RWPE2 (cell line): Measurements from ENCODE around the gene NOS2.
"Not testable (repeated sequence)": the region's sequence is repeated elsewhere in the genome, so short reads cannot be mapped to it uniquely, and the experiment has no call there.

Source experiments
- ATAC-seq: fragments of 200-7000 bp; cut with Tn5 transposase; 3 replicates; pipeline ENCODE4 v1.9.1; 2021; ENCODE audit warnings: low read depth
- DNase-seq: peaks from one replicate; pipeline ENCODE4 v3.0.0-alpha.2; 2020; ENCODE audit warnings: low spot score
- H3K27ac ChIP-seq: fragments of 450-650 bp; 2 replicates; pipeline ENCODE4 v1.5.1; 2017; ENCODE audit warnings: mild to moderate bottlenecking; ENCODE audit not compliant: poor library complexity, severe bottlenecking
- H3K27me3 ChIP-seq: fragments of 250-450 bp; sonication (Bioruptor Pico); 2 replicates; pipeline ENCODE4 v1.5.1; 2021; ENCODE audit warnings: mild to moderate bottlenecking, moderate library complexity; ENCODE audit not compliant: insufficient read depth, poor library complexity, severe bottlenecking
- H3K36me3 ChIP-seq: fragments of 250-450 bp; sonication (Bioruptor Pico); 2 replicates; pipeline ENCODE4 v1.5.1; 2020; ENCODE audit warnings: low read depth, mild to moderate bottlenecking, moderate library complexity
- H3K4me1 ChIP-seq: fragments of 250-450 bp; sonication (Bioruptor Pico); 2 replicates; pipeline ENCODE4 v1.5.1; 2021; ENCODE audit warnings: mild to moderate bottlenecking, moderate library complexity; ENCODE audit not compliant: insufficient read depth, poor library complexity, severe bottlenecking
- H3K4me3 ChIP-seq: fragments of 250-450 bp; sonication (Bioruptor Pico); 2 replicates; pipeline ENCODE4 v1.5.1; 2021; ENCODE audit warnings: mild to moderate bottlenecking, moderate library complexity; ENCODE audit not compliant: severe bottlenecking
- H3K9me3 ChIP-seq: fragments of 250-450 bp; sonication (Bioruptor Pico); 2 replicates; pipeline ENCODE4 v1.5.1; 2021; ENCODE audit warnings: mild to moderate bottlenecking, moderate library complexity; ENCODE audit not compliant: severe bottlenecking
- TF ChIP-seq, protein P1 (sequence below): fragments of 450-650 bp; IDR thresholded peaks from one replicate; pipeline ENCODE4 v1.5.1; 2017; ENCODE audit warnings: mild to moderate bottlenecking, moderate library complexity; ENCODE audit not compliant: poor library complexity, severe bottlenecking

Gene NOS2

DNA sequence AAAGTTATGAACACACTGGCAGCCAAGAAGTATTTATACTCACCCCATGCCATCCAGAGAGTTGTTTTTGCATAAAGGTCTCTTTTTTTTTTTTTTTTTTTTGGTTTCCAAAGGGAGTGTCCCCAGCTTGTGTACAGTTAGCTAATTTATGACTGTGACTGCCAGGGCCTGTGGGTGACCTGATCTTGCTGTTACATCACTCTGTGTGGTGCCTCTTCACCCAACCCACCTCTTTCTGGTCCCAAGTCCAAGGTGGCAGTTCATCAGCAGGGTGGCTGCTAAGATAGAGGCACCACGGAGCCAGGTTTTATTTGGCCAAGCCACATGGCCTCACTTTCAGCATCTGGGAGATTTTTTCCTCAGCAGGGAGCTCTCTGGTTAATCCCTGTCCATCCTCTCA is at the start of gene NOS2:
TSS of gene NOS2 (minus strand) at position 8 of the 400 bp plus-strand sequence. CDS start 1,720 bp downstream, outside the sequence.
- Histone ChIP-seq H3K27ac (no peak within 1 kb of the TSS), H3K4me1 (no peaks in the 10 kb centered on the region), H3K27me3 (no peaks in the 10 kb centered on the region), H3K4me3 (no peak within 1 kb of the TSS), H3K36me3 (no peaks in the 10 kb centered on the region), H3K9me3 (no peaks in the 10 kb centered on the region)
- no peak for DNase-seq
- TF ChIP-seq, protein P1, sequence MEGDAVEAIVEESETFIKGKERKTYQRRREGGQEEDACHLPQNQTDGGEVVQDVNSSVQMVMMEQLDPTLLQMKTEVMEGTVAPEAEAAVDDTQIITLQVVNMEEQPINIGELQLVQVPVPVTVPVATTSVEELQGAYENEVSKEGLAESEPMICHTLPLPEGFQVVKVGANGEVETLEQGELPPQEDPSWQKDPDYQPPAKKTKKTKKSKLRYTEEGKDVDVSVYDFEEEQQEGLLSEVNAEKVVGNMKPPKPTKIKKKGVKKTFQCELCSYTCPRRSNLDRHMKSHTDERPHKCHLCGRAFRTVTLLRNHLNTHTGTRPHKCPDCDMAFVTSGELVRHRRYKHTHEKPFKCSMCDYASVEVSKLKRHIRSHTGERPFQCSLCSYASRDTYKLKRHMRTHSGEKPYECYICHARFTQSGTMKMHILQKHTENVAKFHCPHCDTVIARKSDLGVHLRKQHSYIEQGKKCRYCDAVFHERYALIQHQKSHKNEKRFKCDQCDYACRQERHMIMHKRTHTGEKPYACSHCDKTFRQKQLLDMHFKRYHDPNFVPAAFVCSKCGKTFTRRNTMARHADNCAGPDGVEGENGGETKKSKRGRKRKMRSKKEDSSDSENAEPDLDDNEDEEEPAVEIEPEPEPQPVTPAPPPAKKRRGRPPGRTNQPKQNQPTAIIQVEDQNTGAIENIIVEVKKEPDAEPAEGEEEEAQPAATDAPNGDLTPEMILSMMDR, result no peak
- no peak for ATAC-seq

DNA sequence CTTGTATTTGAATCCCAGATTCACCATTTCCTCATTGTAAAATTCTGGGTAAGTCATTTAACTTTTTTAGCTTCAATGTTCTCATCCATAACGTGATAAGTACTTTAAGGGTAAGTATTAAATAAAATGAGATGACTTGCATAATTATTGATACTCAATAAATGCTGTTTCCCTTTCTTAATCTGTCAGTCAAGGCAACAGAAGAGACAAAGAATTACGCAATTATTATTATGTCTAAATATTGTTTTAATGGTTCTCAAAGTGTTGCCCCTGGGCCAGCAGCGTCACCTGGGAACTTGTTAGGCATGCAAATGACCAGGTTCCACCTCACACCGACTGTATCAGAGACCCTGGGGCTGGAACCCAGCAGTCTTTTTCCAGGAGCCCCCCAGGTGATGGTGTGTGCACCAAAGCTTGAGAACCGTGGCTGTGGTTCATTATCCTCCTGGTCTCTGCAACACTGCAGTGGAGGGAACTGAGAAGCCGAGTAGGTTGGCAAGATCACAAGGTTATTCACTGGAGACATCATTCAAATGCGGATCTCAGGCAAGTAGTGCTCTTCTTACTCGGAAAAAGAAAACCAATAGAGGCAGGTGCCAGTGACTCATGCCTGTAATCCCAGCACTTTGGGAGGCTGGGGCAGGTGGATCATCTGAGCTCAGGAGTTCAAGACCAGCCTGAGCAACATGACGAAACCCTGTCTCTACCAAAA is 49.3 kb upstream of the NOS2 start:
- H3K4me3 ChIP-seq, result no peak overlapping the region
- no peak for ATAC-seq
- no peaks in the 10 kb centered on the region for H3K4me1 ChIP-seq
- H3K36me3 ChIP-seq, result no peaks in the 10 kb centered on the region
- no peak for DNase-seq
- H3K9me3 ChIP-seq, result no peaks in the 10 kb centered on the region
- TF ChIP-seq, protein P1, result no peak
- peaks cover 5% of the 10 kb centered on the region for H3K27me3 ChIP-seq
- H3K27ac ChIP-seq, result no peak overlapping the region

DNA sequence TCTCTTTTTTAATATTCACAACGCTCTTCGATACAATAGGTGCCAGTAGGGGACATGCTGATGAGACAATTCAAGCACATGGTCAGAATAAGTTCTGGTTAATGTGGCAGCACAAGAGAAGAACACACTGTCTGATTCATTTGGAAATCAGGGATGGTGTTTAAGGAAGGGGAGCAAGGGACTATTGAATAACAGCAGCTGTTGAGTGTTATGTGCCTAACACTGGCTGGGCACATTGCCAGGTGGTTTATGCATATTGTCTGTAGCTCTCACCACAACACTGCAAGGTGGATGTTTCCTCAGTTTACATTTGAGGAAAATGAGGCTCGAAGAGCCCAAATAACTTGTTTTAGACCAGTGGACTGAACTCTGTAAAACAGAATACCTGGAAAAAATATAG is 48.6 kb upstream of the NOS2 start:
- TF ChIP-seq, protein P1, result no peak
- peaks cover 5% of the 10 kb centered on the region for H3K27me3 ChIP-seq
- H3K9me3 ChIP-seq, result no peaks in the 10 kb centered on the region
- H3K4me3 ChIP-seq, result no peak overlapping the region
- no peaks in the 10 kb centered on the region for H3K4me1 ChIP-seq
- ATAC-seq, result no peak
- DNase-seq, result no peak
- H3K27ac ChIP-seq, result no peak overlapping the region
- no peaks in the 10 kb centered on the region for H3K36me3 ChIP-seq

DNA sequence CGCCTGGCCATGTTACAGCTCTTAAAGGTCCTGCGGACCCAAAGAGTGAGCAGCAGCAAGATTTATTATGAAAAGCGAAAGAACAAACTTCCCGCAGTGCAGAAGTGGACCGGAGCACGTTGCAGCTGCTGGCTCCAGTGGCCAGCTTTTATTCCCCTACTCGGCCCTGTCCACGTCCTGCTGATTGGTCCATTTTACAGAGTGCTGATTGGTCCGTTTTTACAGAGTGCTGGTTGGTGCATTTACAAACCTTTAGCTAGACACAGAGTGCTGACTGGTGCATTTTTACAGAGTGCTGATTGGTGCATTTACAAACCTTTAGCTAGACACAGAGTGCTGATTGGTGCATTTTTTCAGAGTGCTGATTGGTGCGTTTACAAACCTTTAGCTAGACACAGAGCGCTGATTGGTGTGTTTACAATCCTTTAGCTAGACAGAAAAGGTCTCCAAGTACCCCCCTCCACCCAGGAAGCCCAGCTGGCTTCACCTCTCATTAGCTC is 46.5 kb upstream of the NOS2 start:
- not testable (repeated sequence) for H3K27ac ChIP-seq, H3K36me3 ChIP-seq, H3K27me3 ChIP-seq, ATAC-seq, H3K4me3 ChIP-seq, H3K9me3 ChIP-seq, H3K4me1 ChIP-seq, DNase-seq

DNA sequence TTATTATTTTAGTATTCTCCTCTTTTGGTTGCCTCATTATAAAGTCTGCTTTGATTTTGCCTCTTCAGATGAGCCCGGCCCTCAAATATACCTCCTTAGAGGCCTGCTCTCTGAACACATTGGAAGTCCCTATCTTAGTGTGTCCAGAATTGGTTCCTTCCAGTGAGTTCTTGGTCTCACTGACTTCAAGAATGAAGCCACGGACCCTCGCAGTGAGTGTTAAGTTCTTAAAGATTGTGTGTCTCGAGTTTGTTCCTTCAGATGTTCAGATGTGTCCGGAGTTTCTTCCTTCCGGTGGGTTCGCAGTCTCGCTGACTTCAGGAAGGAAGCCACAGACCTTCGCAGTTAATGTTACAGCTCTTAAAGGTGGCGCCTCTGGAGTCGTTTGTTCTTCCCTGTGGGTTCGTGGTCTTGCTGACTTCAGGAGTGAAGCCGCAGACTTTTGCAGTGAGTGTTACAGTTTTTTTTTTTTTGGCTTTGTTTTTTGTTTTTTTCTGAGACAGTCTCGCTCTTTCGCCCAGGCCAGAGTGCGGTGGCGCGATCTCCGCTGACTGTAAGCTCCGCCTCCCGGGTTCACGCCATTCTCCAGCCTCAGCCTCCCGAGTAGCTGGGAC is 45.8 kb upstream of the NOS2 start:
- Histone ChIP-seq H3K4me3 (no peak overlapping the region), H3K27me3 (peaks cover 5% of the 10 kb centered on the region), H3K36me3 (no peaks in the 10 kb centered on the region), H3K9me3 (no peaks in the 10 kb centered on the region), H3K27ac (no peak overlapping the region), H3K4me1 (no peaks in the 10 kb centered on the region)
- no peak for ATAC-seq
- DNase-seq, result no peak
- TF ChIP-seq, protein P1, result no peak
